GM11168 (cell line): ENCODE measurements around the gene MRPS34.

ENCODE experiments used
- in situ Hi-C: fragments of 300-500 bp; cut with MboI; formaldehyde crosslinking; loops from one replicate; pipeline ENCODE4 v1.12.0; 2022; ENCODE audit warnings: low sequenced_read_pairs; ENCODE audit not compliant: unreplicated experiment

Gene MRPS34

GRCh38 chr16:1782408-1783264, 9.7 kb upstream of the MRPS34 start, which contains the start of the genes NUBP2 and SPSB3:
Gene NUBP2 (plus strand): TSS chr16:1782960. CDS start chr16:1783021, 61 bp downstream.
Gene SPSB3 (minus strand): TSS chr16:1782571. CDS start chr16:1781483, 1,088 bp downstream.
- in situ Hi-C loops = no loop called here

DNA sequence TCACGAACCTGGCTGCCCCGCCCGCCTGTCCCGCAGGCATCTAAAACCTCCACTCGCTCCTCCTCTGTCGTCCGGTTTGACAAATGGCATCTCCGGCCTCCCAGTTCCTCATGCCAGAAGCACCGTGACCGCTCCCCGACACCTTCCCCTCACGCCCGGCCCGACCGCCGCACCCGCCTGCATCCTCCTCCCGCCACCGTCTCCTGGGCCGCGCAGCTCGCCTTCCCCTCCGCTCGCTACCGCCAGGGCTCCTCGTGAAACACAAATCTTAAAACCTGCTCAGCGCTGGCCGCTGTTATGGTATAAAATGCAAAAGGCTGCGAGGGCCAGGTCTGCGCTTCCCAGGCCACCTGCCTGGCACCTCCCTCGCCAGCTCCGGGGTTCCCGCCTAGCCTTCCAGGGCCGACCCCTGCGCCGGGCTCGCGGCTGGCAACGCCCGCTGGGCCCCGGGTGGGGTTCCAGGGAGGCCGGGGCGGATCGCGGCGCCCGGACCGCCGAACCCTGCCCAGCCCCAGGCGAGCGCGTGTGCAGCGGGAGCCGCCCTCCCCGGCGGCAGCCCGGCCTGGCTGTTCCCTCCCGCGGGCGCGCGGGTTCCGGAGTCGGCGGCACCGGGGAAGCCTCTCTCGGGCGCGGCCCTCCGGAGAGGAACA, 8.9 kb upstream of the MRPS34 start:
- in situ Hi-C loops = no loop called here

DNA sequence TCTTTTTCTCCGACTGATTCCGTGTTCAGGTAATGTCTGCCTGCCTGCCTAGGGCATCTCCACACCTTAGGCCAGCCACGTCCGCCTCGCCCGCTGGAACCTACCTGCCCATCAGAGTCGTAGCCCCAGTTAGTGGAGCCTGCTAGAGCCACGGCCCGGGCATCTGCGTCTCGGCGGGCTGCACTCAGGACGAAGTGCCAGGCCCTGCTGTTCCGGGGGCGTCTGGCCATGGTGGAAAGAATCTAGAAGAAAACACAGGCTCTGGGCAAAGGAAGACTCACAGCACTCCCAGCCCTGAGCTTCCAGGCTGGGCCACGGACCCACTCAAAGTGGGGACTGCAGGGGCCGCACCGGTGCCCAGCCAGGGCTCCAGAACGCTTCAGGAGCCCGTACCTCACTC, 8.3 kb upstream of the MRPS34 start:
- in situ Hi-C loops = no loop called here

GRCh38 chr16:1780677-1781072, 7.7 kb upstream of the MRPS34 start:
- in situ Hi-C loops = no loop called here

GRCh38 chr16:1779741-1780676, 7.1 kb upstream of the MRPS34 start:
- in situ Hi-C loops = no loop called here

- in situ Hi-C loops = no loop called here
These were observed 6.3 kb upstream of the MRPS34 start for GRCh38 chr16:1779234-1779701.

- in situ Hi-C loops = no loop called here
These were observed 5.6 kb upstream of the MRPS34 start for GRCh38 chr16:1778200-1779179.

DNA sequence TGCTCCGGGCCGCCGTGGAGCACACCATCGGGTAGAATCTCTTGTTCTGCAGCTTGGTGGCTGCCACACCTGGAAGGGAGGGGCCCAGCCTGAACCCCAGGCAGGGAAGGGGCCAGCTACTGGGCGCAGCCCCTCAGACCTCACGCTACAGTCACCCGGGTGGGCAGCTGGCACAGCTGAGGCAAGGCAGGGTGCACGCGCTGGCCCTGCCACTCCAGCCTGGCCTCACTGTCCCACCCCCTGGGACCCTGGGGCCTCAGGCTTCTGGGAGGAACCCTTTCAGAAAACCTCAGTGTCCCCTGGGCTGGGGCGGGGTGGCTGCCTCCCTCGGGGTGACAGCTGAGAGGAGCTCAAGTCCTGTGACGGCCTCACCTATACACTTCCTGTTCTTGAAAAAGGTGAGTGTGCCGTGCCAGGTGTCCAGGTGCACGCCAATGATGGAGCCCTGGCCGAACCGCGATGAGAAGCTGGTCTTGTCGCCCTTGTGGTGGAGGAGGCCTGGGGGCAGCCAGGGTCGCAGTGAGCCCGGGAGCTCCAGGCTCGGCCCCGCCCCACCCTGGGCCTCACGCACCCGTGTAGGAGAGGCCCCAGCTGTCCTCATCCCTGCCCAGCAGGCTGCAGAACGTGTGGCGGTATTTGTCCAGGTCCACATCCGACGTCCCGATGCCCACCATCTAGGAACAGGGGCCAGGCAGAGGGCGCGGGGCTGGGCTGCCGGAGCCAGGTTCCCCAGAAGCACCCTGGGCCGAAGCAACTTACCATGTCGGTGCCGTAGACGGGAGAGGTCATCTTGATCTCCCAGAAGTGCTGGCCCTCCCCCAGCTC, 4.7 kb upstream of the MRPS34 start:
- in situ Hi-C loops = no loop called here

GRCh38 chr16:1776991-1777374, 4.0 kb upstream of the MRPS34 start:
- in situ Hi-C loops = no loop called here

DNA sequence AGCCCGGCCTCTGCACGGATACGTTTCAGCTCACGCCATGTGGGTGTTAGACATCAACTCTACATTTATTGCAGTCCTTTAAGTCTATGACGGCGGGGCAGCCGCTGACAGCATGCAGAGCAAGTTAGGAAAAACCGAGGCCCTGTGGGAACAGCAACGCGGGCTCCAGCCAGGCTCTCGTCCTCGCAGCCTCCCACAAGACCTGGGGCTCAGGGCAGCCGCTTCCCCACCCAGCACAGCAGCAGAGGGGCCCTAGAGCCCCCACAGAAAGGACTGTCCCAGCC, 3.7 kb upstream of the MRPS34 start:
- in situ Hi-C loops = no loop called here

- in situ Hi-C loops = no loop called here
These were observed 3.1 kb upstream of the MRPS34 start for GRCh38 chr16:1775846-1776671.

DNA sequence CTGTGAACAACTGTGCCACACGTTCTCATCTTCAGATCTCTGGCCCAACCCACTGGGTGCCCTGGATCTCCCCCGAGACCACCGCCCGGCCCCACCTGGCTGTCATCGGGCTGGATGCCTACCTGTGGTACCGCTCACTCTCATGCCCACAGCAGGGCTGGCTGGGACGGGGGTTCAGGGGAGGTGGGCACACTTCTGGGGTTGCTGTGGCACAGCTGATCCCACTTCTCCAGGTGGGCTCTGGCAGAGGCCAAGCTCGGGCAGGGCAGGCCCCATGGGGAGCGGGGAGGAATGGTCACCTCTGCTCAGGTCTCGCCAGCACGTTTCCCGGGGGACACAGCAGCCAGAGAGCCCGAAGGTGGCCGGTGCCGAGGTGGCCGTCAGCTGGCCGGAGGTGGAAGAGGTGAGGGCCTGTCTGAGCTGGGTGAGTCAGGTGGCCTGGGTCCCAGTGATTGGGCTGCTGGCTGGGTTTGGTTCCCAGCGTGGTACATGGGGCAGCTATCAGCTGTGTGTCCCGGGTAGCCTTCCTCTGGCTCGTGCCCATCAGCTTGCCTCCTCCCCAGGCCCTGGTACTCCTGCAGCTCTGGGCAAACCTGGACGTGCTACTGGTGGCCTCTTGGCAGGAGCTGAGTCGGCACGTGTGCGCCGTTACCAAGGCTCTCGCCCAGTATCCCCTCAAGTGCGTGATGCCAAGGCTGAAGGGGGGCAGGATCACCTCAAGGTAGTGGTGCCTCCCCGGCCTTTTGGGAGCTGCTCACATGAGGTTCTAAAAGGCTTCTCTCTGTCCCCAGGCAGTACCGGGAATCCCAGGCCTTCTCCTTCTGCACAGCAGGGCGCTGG, 2.3 kb upstream of the MRPS34 start:
- in situ Hi-C loops = no loop called here

DNA sequence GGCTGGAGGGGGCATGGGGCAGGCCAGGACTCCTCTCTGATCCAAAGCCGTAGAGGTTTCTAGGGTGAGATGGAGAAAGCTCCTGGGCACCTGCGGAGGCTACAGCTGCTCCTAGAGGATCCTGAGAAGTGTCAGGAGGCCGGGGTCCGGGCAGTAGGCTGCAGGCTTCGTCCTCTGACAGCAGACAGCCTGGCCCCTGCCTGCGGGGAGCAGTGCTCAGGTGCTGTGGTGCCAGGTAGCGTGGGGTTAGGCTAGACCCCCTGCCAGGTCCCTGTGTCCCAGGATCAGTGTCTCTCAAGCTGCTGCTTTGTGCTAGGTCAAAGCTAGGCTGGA, 1.5 kb upstream of the MRPS34 start:
- in situ Hi-C loops = no loop called here

- in situ Hi-C loops = no loop called here
These were observed 941 bp upstream of the MRPS34 start for GRCh38 chr16:1773703-1774447.

DNA sequence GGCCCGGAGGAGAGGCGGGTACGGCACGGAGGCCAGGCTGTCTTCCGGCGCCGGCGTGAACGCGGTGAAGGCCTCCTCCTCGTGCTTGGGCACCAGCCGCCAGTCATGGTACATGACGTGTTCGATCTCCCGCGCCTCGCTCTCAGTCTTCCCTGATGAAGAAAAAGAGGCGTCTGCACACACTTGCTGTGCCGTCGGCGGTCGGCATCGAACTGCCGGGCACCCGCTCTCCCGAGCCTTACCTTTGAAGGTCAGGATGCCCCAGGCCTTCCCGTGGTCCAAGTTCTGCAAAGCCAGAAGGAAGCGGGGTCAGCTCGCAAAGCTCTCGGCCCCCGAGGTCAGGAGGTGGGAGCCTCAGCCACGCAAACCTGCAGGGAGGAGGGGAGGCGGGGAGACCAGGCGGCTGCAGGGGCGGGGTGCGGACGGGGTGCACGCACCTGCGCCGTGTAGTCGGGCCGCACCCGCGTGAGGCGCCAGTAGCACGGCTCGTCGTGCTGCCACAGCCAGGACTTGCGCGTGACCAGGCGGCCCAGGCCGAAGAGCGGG, 499 bp downstream of the MRPS34 start, which contains the start of gene EME2:
TSS of gene EME2 (plus strand) at position 449 of the 546 bp plus-strand sequence. CDS start 418 bp downstream, outside the sequence.
- in situ Hi-C loops = no loop called here

DNA sequence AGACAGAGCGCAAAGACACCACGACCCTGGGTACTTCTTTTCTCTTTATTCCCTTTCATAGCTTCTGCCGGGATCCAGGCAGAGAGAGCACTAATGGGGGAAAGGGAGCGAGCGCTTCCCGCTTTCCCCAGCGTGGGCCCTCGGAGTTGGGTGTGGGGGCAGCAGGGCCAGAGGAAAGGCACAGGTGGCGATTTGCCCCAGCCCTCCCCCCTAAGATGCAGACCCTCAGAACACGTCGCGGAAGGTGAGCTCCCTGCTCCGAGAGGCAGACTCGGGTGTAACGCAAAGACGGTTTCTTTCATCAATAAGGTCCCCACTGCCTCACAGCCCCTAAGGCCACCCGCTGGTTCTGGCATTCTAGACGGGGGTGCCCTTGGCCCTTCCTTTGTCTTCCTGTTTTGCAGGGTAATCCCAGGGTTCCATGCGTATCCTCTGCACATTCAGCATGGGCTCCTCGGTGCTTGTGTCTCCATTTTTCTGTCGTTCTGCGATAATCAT, 1.0 kb downstream of the MRPS34 start:
- in situ Hi-C loops = no loop called here
